HCT116 (cell line): ENCODE results near the gene ZNHIT1.
"Not testable (repeated sequence)": the region's sequence is repeated elsewhere in the genome, so short reads cannot be mapped to it uniquely, and the experiment has no call there.

ENCODE experiments used
- CEBPB ChIP-seq: IDR thresholded peaks from 2 replicates; pipeline ENCODE4 v1.6.1; 2012; ENCODE audit warnings: low read depth
- CTCF ChIP-seq, 3 experiments: fragments of 200-600 bp in 1 of 3; sonication (generic) in 1 of 3; IDR thresholded peaks in 2 of 3; conservative IDR thresholded peaks in 1 of 3; 2 replicates each; pipeline ENCODE4 v1.5.1; 2012 to 2017; ENCODE audit warnings: low read depth in 2 of 3, low read length in 2 of 3, antibody characterized with exemption in 1 of 3, borderline replicate concordance in 1 of 3, control low read depth in 1 of 3, mild to moderate bottlenecking in 1 of 3, mixed read lengths in 1 of 3, mixed run types in 1 of 3, moderate library complexity in 1 of 3; ENCODE audit not compliant: insufficient read depth in 1 of 3
- ELF1 ChIP-seq: IDR thresholded peaks from 2 replicates; pipeline ENCODE4 v1.6.1; 2012; ENCODE audit warnings: low read depth, borderline replicate concordance
- EZH2 ChIP-seq: fragments of 200-600 bp; sonication (generic); IDR thresholded peaks from 2 replicates; pipeline ENCODE4 v1.6.1; 2017; ENCODE audit warnings: antibody characterized with exemption, mixed run types
- JUND ChIP-seq: IDR thresholded peaks from 2 replicates; pipeline ENCODE4 v1.6.1; 2012
- MAX ChIP-seq: IDR thresholded peaks from 2 replicates; pipeline ENCODE4 v1.6.1; 2012
- POLR2A ChIP-seq: IDR thresholded peaks from 2 replicates; pipeline ENCODE4 v1.7.0; 2011; ENCODE audit warnings: borderline replicate concordance; ENCODE audit not compliant: insufficient read depth, insufficient read length; ENCODE audit errors: extremely low read depth
- POLR2AphosphoS5 ChIP-seq: IDR thresholded peaks from 2 replicates; pipeline ENCODE4 v1.6.1; 2011; ENCODE audit warnings: mild to moderate bottlenecking, low read depth, low read length, moderate library complexity
- RAD21 ChIP-seq: IDR thresholded peaks from 2 replicates; pipeline ENCODE4 v1.6.1; 2012; ENCODE audit warnings: low read depth, mild to moderate bottlenecking
- SP1 ChIP-seq: IDR thresholded peaks from 2 replicates; pipeline ENCODE4 v1.6.1; 2012; ENCODE audit warnings: low read depth
- SRF ChIP-seq: IDR thresholded peaks from 2 replicates; pipeline ENCODE4 v1.6.1; 2012; ENCODE audit warnings: low read depth
- ZNF274 ChIP-seq: fragments of 200-500 bp; sonication (Bioruptor generic); IDR thresholded peaks from 2 replicates; pipeline ENCODE4 v1.6.1; 2014; ENCODE audit warnings: mild to moderate bottlenecking, low read depth, low read length, inconsistent platforms

GRCh38 chr7:101199522-101199921 lies 18.4 kb upstream of the ZNHIT1 start:
- not testable (repeated sequence) for TF ChIP-seq POLR2AphosphoS5; POLR2A; CTCF (IDR thresholded peaks at IDR 0.05 in 2 of 3, conservative IDR thresholded peaks at IDR 0.05 in 1 of 3; ENCODE audit: borderline replicate concordance in 1 of 3, insufficient read depth in 1 of 3, low read depth in 2 of 3, low read length in 2 of 3); CEBPB; ELF1; EZH2; ZNF274; MAX; SP1; RAD21; SRF; JUND
